GM23248 (cell line): Measurements from ENCODE around the gene RGS9. TPM values are rescaled to one million over a fixed set of nuclear protein-coding genes. Genes with fewer than 3 reads are reported as not detected.

Source experiments
- DNase-seq: peaks from one replicate; pipeline ENCODE4 v3.0.0-alpha.2; 2015
- H2AFZ ChIP-seq: fragments of 200-600 bp; sonication (generic); 2 replicates; pipeline ENCODE4 v1.6.1; 2016; ENCODE audit warnings: antibody characterized with exemption
- H3F3A ChIP-seq: fragments of 200-600 bp; sonication (generic); 2 replicates; pipeline ENCODE4 v1.6.1; 2016; ENCODE audit warnings: mild to moderate bottlenecking, antibody characterized with exemption, mixed run types; ENCODE audit not compliant: insufficient read depth
- H3K27ac ChIP-seq: fragments of 200-600 bp; sonication (generic); 2 replicates; pipeline ENCODE4 v1.5.1; 2016; ENCODE audit warnings: mild to moderate bottlenecking
- H3K27me3 ChIP-seq: fragments of 200-600 bp; sonication (generic); replicated peaks from 2 replicates; pipeline ENCODE4 v1.6.1; 2016; ENCODE audit warnings: mild to moderate bottlenecking; ENCODE audit not compliant: insufficient read depth
- H3K36me3 ChIP-seq: fragments of 200-600 bp; sonication (generic); 2 replicates; pipeline ENCODE4 v1.6.1; 2016; ENCODE audit warnings: low read depth, mild to moderate bottlenecking
- H3K4me1 ChIP-seq: fragments of 200-600 bp; sonication (generic); 2 replicates; pipeline ENCODE4 v1.6.1; 2016; ENCODE audit warnings: mild to moderate bottlenecking; ENCODE audit not compliant: insufficient read depth
- H3K4me2 ChIP-seq: fragments of 200-600 bp; sonication (generic); one replicate; pipeline ENCODE4 v1.6.1; 2016; ENCODE audit warnings: mild to moderate bottlenecking; ENCODE audit not compliant: unreplicated experiment
- H3K4me3 ChIP-seq: fragments of 200-600 bp; sonication (generic); 2 replicates; pipeline ENCODE4 v1.5.1; 2016; ENCODE audit warnings: mild to moderate bottlenecking
- H3K79me2 ChIP-seq: fragments of 200-600 bp; sonication (generic); 2 replicates; pipeline ENCODE4 v1.6.1; 2016; ENCODE audit warnings: mild to moderate bottlenecking; ENCODE audit not compliant: insufficient read depth
- H3K9ac ChIP-seq: fragments of 200-600 bp; sonication (generic); 2 replicates; pipeline ENCODE4 v1.6.1; 2016; ENCODE audit warnings: mild to moderate bottlenecking
- H3K9me2 ChIP-seq: fragments of 200-600 bp; sonication (generic); 2 replicates; pipeline ENCODE4 v1.6.1; 2016; ENCODE audit warnings: mixed run types, mild to moderate bottlenecking, moderate library complexity; ENCODE audit not compliant: insufficient read depth
- H3K9me3 ChIP-seq: fragments of 200-600 bp; sonication (generic); one replicate; pipeline ENCODE4 v1.6.1; 2017; ENCODE audit warnings: low read depth
- H4K20me1 ChIP-seq: fragments of 200-600 bp; sonication (generic); 2 replicates; pipeline ENCODE4 v1.6.0; 2016; ENCODE audit not compliant: insufficient read depth
- EZH2 ChIP-seq: fragments of 200-600 bp; sonication (generic); IDR thresholded peaks from 2 replicates; pipeline ENCODE4 v1.6.1; 2018; ENCODE audit warnings: antibody characterized with exemption, mild to moderate bottlenecking; ENCODE audit not compliant: insufficient read depth, poor library complexity, severe bottlenecking
- EZH2phosphoT487 ChIP-seq: fragments of 200-600 bp; sonication (generic); IDR thresholded peaks from 2 replicates; pipeline ENCODE4 v1.6.1; 2018; ENCODE audit warnings: antibody characterized with exemption, moderate library complexity, mild to moderate bottlenecking, low read depth; ENCODE audit not compliant: insufficient read depth
- WGBS, 2 experiments: methylation state at CpG; one replicate each; pipeline ENCODE4 v1.1.6; 2015 to 2017; ENCODE audit warnings: low lambda C conversion rate in 2 of 2, low coverage in 1 of 2; ENCODE audit errors: missing lambda C conversion rate in 2 of 2; 5-methylcytosine and 5-hydroxymethylcytosine counted together
- in situ Hi-C: fragments of 300-500 bp; cut with MboI; formaldehyde crosslinking; loops from 2 replicates; pipeline ENCODE4 v1.15.0; 2020
- polyA plus RNA-seq: library from polyadenylated mRNA; unstranded; fragments of >200 nt; fragmentation: Nextera tagmentation; extraction: Ambion mirVana; gene quantifications from 2 replicates; pipeline ENCODE4 v1.2.1, GENCODE V29; 2016
- total RNA-seq: library from RNA; depleted of rRNA; stranded (reverse); fragments of >200 nt; shearing (Covaris generic); gene quantifications from 2 replicates; pipeline ENCODE4 v1.2.3, GENCODE V29; 2014

Gene RGS9
- total and polyA plus RNA-seq, 2 experiments from 2014 or later = 0.43 TPM; not detected in 1

DNA sequence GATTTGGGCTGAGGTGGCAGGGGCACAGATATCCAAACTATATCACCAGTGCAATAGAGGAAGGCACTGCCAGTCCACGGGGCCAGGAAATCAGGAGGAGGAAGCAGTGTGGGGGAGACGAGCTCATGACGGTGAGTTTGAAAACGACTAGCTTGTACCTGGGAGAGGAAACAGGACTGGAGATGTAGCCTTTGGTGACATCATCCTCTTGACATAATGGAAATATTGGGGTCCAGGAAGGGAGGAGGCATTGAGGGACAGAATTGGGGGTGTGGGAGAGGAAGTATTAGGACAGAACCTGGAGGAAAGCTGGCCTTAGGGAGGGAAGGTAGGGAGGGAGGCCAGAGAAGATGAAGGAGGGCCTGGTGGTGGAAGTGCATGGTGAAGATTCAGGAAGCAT is 109.1 kb downstream of the RGS9 start:
- in situ Hi-C loops = no loop called here
- H3K9ac ChIP-seq = no peak overlapping the region
- 0 out of 2 replicates have a peak, but pooled peaks cover 9% of the 10 kb centered on the region for H3K27me3 ChIP-seq
- DNase-seq = no peak
- no peak overlapping the region for H3K4me2 ChIP-seq
- H3K9me3 ChIP-seq = no peaks in the 10 kb centered on the region
- no peaks in the 10 kb centered on the region for H3F3A ChIP-seq
- no peaks in the 10 kb centered on the region for H4K20me1 ChIP-seq
- no peak overlapping the region for H3K27ac ChIP-seq
- H3K9me2 ChIP-seq = no peaks in the 10 kb centered on the region
- peaks cover 5% of the 10 kb centered on the region for H3K4me1 ChIP-seq
- H3K36me3 ChIP-seq = no peaks in the 10 kb centered on the region
- WGBS, 2 experiments = 79 to 87% methylated on average over 4 of the region's 4 CpGs
- H3K4me3 ChIP-seq = no peak overlapping the region
- H2AFZ ChIP-seq = no peak overlapping the region
- no peaks in the 10 kb centered on the region for H3K79me2 ChIP-seq
- TF ChIP-seq EZH2phosphoT487 (no peak), EZH2 (no peak)

DNA sequence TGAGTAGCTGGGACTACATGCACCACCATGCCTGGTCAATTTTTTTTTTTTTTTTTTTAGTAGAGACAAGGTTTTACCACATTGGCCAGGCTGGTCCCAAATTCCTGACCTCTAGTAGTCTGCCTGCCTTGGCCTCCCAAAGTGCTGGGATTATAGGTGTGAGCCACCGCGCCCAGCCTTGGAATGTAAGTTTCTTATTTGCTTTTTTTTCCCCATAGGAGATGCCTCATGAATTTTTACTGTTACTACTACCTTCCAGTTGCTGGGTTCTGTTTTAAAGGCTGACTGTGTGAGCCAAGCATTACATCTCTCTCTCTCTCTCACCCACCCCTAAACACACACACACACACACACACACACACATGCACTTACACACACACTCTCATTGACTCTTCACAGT is 112.6 kb downstream of the RGS9 start:
- Histone ChIP-seq H4K20me1 (no peaks in the 10 kb centered on the region), H2AFZ (no peak overlapping the region), H3K4me2 (no peak overlapping the region), H3K36me3 (no peaks in the 10 kb centered on the region), H3K9me2 (no peaks in the 10 kb centered on the region), H3K79me2 (no peaks in the 10 kb centered on the region), H3F3A (no peaks in the 10 kb centered on the region), H3K9ac (no peak overlapping the region), H3K4me1 (no peaks in the 10 kb centered on the region), H3K27ac (no peak overlapping the region), H3K4me3 (no peak overlapping the region), H3K9me3 (no peaks in the 10 kb centered on the region), H3K27me3 (0 out of 2 replicates have a peak, but pooled peaks cover 9% of the 10 kb centered on the region)
- no peak for DNase-seq
- no peak for TF ChIP-seq EZH2
- no peak for TF ChIP-seq EZH2phosphoT487
- WGBS, 2 experiments = 92 to 93% methylated on average over 2 of the region's 2 CpGs
- in situ Hi-C loops = loop anchor here (25.0 kb wide), 1 partner anchor 1438 kb away; no protein-coding TSS in a partner anchor

DNA sequence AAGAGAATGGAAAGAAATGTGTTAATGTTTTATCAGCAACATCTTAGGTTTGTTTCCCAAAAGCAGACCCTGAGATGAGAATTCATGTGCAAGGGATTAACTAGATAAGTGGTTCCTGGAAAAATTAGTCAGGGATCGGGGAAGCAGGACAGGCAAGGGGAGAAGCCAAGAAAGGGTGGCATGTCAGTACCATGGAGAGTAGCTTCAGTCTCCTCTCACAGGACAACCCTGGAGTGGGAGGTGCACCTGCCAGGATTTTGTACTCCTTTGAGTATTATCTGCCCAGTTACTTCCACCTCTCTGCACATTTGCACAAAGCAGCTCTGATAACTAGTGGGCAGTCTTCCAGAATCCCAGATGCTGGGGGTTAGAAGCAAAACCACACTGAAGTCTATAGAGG is 117.0 kb downstream of the RGS9 start:
- 0 out of 2 replicates have a peak, but pooled peaks cover 3% of the 10 kb centered on the region for H3K27me3 ChIP-seq
- no peaks in the 10 kb centered on the region for H4K20me1 ChIP-seq
- H3K79me2 ChIP-seq = no peaks in the 10 kb centered on the region
- no peaks in the 10 kb centered on the region for H3F3A ChIP-seq
- no peak overlapping the region for H3K4me2 ChIP-seq
- DNase-seq = peak; percentile 33
- no peak for TF ChIP-seq EZH2
- no peak for TF ChIP-seq EZH2phosphoT487
- H2AFZ ChIP-seq = no peak overlapping the region
- no peaks in the 10 kb centered on the region for H3K4me1 ChIP-seq
- no peaks in the 10 kb centered on the region for H3K9me2 ChIP-seq
- H3K9me3 ChIP-seq = no peaks in the 10 kb centered on the region
- in situ Hi-C loops = loop anchor here (25.0 kb wide), 1 partner anchor 1433 kb away; no protein-coding TSS in a partner anchor
- no peaks in the 10 kb centered on the region for H3K36me3 ChIP-seq
- 0% methylated on average over 1 of the region's 1 CpG for WGBS, 2 experiments
- H3K27ac ChIP-seq = no peak overlapping the region
- H3K4me3 ChIP-seq = no peak overlapping the region
- H3K9ac ChIP-seq = no peak overlapping the region

DNA sequence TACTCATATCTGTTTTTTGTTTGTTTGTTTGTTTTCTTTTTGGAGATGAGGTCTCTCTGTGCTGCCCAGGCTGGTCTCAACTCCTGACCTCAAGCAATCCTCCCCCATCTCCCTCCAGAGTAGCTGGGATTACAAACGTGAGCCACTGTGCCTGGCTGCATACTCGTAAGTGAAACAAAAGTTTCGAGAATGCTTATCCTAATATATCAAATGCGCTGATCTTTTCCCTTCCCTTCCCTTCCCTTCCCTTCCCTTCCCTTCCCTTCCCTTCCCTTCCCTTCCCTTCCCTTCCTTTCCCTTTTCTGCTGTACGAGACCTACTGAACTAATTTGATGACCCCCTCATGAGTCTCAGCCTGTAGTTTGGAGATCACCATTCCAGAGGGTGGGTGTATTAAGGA is 122.1 kb downstream of the RGS9 start:
- TF ChIP-seq EZH2phosphoT487 (no peak), EZH2 (no peak)
- Histone ChIP-seq H3K4me2 (no peak overlapping the region), H3K9ac (no peak overlapping the region), H3K36me3 (no peaks in the 10 kb centered on the region), H3K27me3 (no peaks in the 10 kb centered on the region), H3K4me3 (no peak overlapping the region), H3K79me2 (no peaks in the 10 kb centered on the region), H3K4me1 (peaks cover 14% of the 10 kb centered on the region), H2AFZ (no peak overlapping the region), H3K9me2 (no peaks in the 10 kb centered on the region), H4K20me1 (no peaks in the 10 kb centered on the region), H3F3A (peaks cover 8% of the 10 kb centered on the region), H3K27ac (no peak overlapping the region), H3K9me3 (no peaks in the 10 kb centered on the region)
- in situ Hi-C loops = loop anchor here (25.0 kb wide), 1 partner anchor 1428 kb away; no protein-coding TSS in a partner anchor
- 84 to 95% methylated on average over 3 to 5 of the region's 5 CpGs for WGBS, 2 experiments
- DNase-seq = no peak
